Upper lobe of right lung (tissue), 1 donor: Measurements from ENCODE around the gene NUDT3. TPM values are rescaled to one million over a fixed set of nuclear protein-coding genes. Genes with fewer than 3 reads are reported as not detected.

Experiments used
- ATAC-seq: fragments of 200-7000 bp; cut with Tn5 transposase; one replicate; pipeline ENCODE4 v1.9.1; 2020; ENCODE audit warnings: mild to moderate bottlenecking, moderate library complexity
- DNase-seq: peaks from one replicate; pipeline ENCODE4 v3.0.0-alpha.2; 2020
- H3K27ac ChIP-seq: fragments of 200-600 bp; one replicate; pipeline ENCODE4 v1.8.0; 2022
- H3K27me3 ChIP-seq: fragments of 200-600 bp; one replicate; pipeline ENCODE4 v1.8.0; 2022; ENCODE audit warnings: mild to moderate bottlenecking
- H3K36me3 ChIP-seq: fragments of 200-600 bp; one replicate; pipeline ENCODE4 v1.8.0; 2022
- H3K4me1 ChIP-seq: fragments of 200-600 bp; one replicate; pipeline ENCODE4 v1.8.0; 2022
- H3K4me3 ChIP-seq: fragments of 200-600 bp; one replicate; pipeline ENCODE4 v1.8.0; 2022; ENCODE audit warnings: mild to moderate bottlenecking
- H3K9me3 ChIP-seq: fragments of 200-600 bp; one replicate; pipeline ENCODE4 v1.8.0; 2022
- intact Hi-C: fragments of 100-400 bp; cut with DNase I; formaldehyde crosslinking; loops from one replicate; pipeline ENCODE4 v1.11.0; 2022
- long read RNA-seq: library from polyadenylated mRNA; unstranded; transcript quantifications from one replicate; pipeline ENCODE4 v2.0.0, GENCODE V29; 2021
- total RNA-seq: library from RNA; stranded (reverse); fragmentation: NEBNext Ultra II Directional; extraction: Animal tissue kit (Norgen Biotek cat#: 25700); gene quantifications from one replicate; pipeline ENCODE4 v1.2.1, GENCODE V29; 2021
- TF ChIP-seq, protein P1 (sequence below): fragments of 200-600 bp; IDR thresholded peaks from one replicate; pipeline ENCODE4 v1.8.0; 2022; ENCODE audit warnings: antibody characterized with exemption
- donor health status: DM: no; HTN: yes; CAD: no; lungs with severe emphysema.

NUDT3 gene
- total RNA-seq: 29.1 TPM
- long read RNA-seq, full-length matches to known transcripts: 92 of 113 reads
- long read RNA-seq, partial matches to known transcripts: 0 of 113 reads
- long read RNA-seq, other reads (novel, unspliced or antisense): 21 of 113 reads

DNA sequence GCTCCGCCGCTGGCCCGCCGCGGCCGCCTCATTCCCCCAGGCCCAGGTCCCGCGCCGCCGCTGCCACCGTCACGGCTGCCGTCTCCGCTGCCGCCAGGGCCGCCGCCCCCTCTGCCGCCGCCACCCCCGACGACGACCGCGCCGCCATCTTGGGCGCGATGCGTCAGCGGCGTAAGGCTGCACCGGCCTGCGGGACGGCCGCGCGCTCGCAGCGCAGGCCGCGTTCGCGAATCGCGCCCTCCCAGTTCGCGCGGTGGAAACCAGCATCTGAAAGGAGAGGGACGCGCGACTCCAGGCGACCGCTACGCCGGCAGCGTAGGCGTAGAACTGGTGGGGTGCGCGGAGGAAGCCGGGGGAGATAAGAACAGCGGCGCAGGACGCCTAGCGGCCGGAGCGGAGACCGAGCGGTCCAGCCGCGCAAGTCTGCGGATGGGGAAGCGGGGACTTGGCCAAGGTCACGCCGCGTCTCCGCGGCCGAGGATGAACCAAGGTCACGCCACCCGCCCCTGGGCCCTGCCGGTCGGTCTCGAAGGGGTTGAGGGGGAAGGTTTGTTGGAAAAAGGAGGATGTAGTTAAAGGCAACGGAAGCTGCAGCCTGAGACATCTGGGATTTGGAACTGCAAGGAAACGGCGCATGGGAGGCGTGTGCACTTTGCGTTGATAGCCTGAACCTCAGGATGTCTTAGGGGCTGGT, at the start of gene NUDT3:
Gene NUDT3, minus strand, starts transcription at position 173 of the 694 bp plus-strand sequence. CDS start 307 bp downstream, outside the sequence.
- Histone ChIP-seq H3K36me3 (no peaks in the 10 kb centered on the region), H3K4me3 (peak within 1 kb of the TSS; percentile 97), H3K4me1 (peaks cover 24% of the 10 kb centered on the region), H3K9me3 (no peaks in the 10 kb centered on the region), H3K27ac (peak within 1 kb of the TSS; percentile 91), H3K27me3 (no peaks in the 10 kb centered on the region)
- peak; percentile 97 for ATAC-seq
- TF ChIP-seq, protein P1, sequence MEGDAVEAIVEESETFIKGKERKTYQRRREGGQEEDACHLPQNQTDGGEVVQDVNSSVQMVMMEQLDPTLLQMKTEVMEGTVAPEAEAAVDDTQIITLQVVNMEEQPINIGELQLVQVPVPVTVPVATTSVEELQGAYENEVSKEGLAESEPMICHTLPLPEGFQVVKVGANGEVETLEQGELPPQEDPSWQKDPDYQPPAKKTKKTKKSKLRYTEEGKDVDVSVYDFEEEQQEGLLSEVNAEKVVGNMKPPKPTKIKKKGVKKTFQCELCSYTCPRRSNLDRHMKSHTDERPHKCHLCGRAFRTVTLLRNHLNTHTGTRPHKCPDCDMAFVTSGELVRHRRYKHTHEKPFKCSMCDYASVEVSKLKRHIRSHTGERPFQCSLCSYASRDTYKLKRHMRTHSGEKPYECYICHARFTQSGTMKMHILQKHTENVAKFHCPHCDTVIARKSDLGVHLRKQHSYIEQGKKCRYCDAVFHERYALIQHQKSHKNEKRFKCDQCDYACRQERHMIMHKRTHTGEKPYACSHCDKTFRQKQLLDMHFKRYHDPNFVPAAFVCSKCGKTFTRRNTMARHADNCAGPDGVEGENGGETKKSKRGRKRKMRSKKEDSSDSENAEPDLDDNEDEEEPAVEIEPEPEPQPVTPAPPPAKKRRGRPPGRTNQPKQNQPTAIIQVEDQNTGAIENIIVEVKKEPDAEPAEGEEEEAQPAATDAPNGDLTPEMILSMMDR: peak; percentile 79
- intact Hi-C loops: no loop called here
- DNase-seq: peak; percentile 98

DNA sequence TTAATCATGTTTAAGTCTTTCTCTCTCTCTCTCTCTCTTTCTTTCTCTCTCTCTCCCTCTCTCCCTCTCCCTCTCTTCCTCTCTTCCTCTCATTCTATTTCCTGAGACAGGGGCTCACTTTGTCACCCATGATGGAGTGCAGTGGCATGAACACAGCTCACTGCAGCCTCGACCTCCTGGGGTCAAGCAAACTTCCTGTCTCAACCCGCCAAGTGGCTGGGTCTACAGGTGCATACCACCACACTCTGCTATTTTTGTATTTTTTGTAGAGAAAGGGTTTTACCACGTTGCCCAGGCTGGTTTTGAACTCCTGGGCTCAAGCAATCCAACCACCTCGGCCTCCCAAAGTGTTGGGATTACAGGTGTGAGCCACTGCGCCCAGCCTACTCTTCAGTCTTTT, 49.1 kb upstream of the NUDT3 start:
- Histone ChIP-seq H3K9me3 (no peaks in the 10 kb centered on the region), H3K36me3 (no peaks in the 10 kb centered on the region), H3K4me3 (no peak overlapping the region), H3K27me3 (no peaks in the 10 kb centered on the region), H3K27ac (no peak overlapping the region), H3K4me1 (no peaks in the 10 kb centered on the region)
- TF ChIP-seq, protein P1: no peak
- no peak for DNase-seq
- intact Hi-C loops: no loop called here
- ATAC-seq: no peak

DNA sequence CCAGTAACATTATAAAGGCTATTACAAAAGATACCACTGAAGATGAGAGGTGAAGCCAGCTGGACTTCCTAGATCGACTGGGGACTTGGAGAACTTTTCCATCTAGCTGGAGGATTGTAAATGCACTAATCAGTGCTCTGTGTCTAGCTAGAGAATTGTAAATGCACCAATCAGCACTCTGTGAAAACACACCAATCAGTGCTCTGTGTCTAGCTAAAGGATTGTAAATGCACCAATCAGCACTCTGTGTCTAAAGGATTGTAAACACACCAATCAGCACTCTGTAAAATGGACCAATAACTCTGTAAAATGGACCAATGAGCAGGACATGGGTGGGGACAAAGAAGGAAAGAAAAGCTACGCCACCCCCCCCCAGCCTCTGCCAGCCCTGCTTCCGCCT, 47.0 kb upstream of the NUDT3 start:
- no peaks in the 10 kb centered on the region for H3K36me3 ChIP-seq
- intact Hi-C loops: no loop called here
- no peaks in the 10 kb centered on the region for H3K27me3 ChIP-seq
- no peaks in the 10 kb centered on the region for H3K9me3 ChIP-seq
- TF ChIP-seq, protein P1: no peak
- no peak overlapping the region for H3K27ac ChIP-seq
- ATAC-seq (no peak), DNase-seq (no peak)
- H3K4me1 ChIP-seq: no peaks in the 10 kb centered on the region
- no peak overlapping the region for H3K4me3 ChIP-seq

DNA sequence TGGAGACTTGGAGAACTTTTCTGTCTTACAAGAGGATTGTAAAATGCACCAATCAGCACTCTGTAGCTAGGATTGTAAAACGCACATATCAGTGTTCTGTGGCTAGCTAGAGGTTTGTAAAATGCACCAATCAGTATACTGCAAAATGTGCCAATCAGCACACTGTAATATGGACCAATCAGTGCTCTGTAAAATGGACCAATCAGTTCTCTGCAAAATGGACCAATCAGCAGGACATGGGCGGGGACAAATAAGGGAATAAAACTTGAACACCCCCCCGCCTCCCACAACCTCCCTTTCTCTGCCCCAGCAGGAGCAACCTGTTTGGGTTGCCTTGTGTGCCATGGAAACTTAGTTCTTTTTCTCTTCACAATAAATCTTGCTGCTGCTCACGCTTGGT, 46.2 kb upstream of the NUDT3 start:
- no peak for DNase-seq
- no peak overlapping the region for H3K27ac ChIP-seq
- no peaks in the 10 kb centered on the region for H3K9me3 ChIP-seq
- H3K4me3 ChIP-seq: no peak overlapping the region
- ATAC-seq: no peak
- intact Hi-C loops: no loop called here
- H3K27me3 ChIP-seq: no peaks in the 10 kb centered on the region
- no peaks in the 10 kb centered on the region for H3K4me1 ChIP-seq
- TF ChIP-seq, protein P1: no peak
- no peaks in the 10 kb centered on the region for H3K36me3 ChIP-seq

DNA sequence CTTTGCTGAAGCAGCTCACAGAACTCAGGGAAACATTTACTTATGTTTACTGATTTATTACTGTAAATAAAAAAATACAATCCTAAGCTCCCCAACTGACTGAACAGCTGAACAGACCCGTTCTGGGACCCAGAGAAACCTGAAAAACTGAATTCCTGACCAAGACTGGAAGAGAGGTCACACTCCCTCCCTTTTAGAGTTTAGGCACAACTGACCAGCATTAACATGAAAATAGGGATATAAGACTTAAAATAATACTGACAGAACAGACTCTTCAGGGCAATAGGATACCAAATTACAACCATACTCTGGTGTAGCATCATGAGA, 45.1 kb upstream of the NUDT3 start:
- intact Hi-C loops: no loop called here

More for the DNA sequence above, 45.1 kb upstream of the NUDT3 start:
- no peaks in the 10 kb centered on the region for H3K36me3 ChIP-seq
- H3K4me3 ChIP-seq: no peak overlapping the region
- no peaks in the 10 kb centered on the region for H3K9me3 ChIP-seq
- no peak for DNase-seq
- ATAC-seq: no peak
- H3K27me3 ChIP-seq: no peaks in the 10 kb centered on the region
- no peaks in the 10 kb centered on the region for H3K4me1 ChIP-seq
- no peak overlapping the region for H3K27ac ChIP-seq
- TF ChIP-seq, protein P1: no peak
